Measurements from ENCODE around the gene ARID1B.

ARID1B gene

DNA sequence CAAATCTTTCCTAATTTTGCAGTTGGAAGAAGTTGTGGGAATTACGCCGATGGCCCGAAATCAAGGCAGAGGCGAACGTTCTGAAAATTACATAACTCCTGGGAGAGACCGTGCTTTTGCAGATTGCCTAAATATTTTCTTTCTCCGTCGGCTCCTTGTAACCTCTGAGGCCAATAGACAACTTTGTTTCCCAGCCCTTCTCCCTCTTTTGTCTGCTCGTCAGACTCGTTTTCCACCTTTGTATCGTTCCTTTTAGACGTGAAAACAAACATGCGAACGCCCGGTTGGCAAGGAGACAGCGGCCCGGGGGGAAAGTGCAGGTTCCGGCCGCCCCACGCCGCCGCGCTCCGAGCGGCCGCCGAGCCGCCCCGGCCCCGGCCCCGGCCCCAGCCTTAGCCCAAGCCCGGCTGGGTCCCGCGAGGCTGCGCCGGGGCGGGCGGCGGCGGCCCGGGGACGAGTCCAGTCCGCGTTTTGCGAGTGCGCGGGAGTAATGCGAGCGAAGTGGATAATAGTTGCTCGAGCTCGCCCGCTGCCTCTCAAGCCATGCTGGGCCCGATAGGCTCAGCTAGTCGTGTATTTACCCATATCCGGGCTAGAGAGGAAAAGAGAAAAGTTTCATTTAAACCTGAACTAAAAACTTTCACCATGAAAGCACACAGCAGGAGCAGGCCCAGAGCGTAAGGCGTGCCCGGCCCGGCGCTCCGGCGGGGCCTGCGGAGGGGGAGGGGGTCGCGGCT lies at the start of gene ARID1B:
Gene ARID1B, plus strand, starts transcription at position 539 of the 737 bp plus-strand sequence. CDS start 303 bp downstream, outside the sequence.
- DNase-seq, result peak; percentile 71 to 76

DNA sequence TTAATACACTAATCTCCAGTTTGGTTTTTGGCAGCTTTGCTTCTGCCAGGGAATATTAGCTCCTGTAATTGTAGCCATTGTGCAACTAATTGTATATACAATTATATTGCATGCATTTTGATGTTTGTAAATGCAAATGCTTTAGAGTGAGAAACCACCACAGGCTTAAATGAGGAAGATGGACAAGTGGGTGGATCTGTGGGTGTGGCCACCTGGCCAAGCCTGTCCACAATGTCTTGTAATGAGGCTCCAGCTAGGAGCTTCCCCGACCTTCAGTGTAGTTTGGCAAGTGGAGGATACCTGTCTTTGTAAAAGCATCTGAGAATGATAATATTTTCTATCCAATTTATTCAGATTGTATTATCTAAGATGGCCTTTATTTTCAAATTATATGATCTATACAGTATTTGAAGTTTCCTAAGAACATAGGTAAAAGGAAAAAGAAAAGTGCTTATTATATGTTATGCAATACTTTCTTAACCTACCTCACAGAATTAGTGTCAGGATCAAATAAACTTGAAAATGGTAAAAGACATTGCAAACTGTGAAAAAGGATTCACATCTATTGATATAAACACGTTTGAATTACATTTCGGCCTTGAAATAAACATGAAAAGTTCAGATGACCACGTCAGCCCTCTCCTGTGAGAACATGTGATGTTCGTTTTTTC lies 49.3 kb upstream of the ARID1B start:
- no peak for DNase-seq

DNA sequence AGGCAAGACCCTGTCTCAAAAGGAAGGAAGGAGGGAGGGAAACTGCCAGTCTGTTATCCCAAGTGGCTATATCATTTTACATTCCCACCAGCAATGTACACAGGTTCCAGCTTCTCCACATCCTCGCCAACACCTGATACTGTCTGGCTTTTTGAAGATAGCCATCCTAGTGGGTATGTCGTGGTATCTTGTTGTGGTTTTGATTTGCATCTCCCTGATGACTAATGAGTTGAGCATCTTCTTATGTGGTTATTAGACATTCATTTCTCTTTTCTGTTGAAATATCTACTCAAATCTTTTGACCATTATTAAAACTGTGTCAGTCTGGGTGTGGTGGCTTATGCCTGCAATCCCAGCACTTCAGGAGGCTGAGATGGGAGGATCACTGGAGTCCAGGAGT lies 47.9 kb upstream of the ARID1B start:
- DNase-seq, result no peak

DNA sequence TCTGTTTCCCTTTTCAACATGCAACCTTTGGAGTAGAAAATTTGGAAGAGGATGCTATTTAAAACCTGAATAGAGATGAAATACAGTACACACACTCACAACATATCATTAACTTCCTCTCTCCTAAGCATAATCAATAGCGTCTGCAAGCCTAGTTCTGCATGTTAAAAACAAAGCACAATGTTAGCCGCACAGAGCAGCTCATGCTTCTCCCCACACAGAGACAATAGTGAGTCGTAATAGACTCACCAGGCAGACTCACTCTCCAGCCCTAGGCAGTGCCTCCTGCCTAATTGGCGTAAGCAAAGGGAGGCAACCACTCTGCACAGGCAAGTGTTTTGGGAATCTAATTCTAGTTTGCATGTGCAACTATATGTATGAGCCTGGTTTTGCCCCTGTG lies 45.8 kb upstream of the ARID1B start:
- DNase-seq, result no peak

DNA sequence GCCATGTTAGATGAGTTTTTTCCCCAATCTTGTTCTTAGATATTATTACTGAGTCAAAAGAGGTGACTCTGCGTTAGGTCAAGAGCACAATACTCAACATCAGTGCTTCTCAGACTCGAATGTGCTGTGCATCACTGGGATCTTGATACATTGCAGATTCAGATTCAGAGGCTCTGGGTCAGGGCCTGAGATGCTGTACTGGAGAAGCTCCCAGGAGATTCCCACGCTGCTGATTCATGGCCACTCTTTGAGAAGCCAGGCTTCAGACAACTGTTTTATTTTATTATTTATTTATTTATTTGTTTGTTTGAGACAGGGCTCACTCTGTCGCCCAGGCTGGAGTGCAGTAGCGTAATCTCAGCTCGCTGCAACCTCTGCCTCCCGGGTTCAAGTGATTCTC lies 41.4 kb upstream of the ARID1B start:
- DNase-seq, result no peak

DNA sequence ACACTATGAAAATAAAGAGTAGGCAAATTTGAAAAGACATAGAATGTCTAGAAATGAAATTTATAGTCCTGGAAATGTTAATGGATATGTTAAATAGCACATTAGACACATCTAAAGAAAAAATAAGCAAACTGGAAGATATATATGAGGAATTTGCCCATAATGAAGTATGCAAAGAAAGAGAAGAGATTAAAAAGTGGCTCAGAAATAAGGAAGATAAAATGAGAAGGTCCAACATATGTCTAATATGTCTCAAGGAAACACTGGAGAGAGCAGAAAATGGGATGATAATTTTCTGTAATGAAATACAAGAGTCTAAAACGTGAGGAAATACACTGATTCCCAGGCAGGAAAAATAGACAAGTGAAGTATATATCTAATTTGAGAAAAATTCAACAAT lies 36.6 kb upstream of the ARID1B start:
- no peak for DNase-seq

DNA sequence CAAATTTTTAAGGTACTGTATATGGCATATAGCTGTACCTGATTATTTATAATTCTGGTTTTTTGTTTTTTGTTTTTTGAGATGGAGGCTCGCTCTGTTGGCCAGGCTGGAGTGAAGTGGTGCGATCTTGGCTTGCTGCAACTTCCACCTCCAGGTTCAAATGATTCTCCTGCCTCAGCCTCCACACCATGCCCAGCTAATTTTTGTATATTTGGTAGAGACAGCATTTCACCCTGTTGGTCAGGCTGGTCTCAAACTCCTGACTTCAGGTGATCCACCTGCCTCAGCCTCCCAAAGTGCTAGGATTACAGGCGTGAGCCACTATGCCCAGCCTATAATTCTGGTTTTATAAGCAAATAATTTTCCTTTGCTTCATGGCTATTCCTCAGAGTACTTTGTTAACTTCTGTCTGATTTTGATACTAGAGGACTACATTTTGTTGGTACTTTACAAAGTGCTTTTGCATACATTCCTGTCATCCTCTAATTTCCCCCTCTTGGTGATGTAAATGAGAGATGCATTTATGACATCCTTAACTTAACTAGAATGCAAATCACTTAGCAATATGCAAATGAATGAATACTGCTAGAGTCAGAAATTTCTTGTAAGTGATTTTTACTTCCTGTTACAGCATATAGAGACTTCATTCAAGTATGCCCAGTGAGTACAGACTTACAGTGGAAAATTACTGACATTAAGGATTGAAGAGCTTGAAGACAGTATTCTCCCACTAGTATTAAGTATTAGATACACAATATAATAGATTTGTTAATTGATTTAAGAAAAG lies 35.7 kb upstream of the ARID1B start:
- DNase-seq, result no peak

DNA sequence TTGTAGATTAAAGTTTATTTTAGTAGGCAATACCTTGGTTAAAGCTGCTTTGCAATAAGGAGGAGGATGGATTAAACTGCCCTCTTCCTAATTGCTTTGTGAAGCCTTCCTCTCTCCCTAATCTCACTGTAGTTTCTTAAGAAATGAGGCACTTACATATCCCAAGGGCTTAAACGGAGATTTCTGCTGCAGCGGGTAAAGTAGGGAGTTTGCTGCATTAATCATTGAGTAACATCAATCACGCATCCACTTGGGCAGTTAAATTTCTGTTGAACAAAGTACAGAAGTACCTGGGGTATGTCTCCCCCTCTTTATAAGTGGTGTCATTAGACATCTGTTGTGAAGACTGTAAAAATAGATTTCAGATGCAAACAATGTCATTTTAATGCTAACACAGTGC lies 29.5 kb upstream of the ARID1B start:
- no peak for DNase-seq

DNA sequence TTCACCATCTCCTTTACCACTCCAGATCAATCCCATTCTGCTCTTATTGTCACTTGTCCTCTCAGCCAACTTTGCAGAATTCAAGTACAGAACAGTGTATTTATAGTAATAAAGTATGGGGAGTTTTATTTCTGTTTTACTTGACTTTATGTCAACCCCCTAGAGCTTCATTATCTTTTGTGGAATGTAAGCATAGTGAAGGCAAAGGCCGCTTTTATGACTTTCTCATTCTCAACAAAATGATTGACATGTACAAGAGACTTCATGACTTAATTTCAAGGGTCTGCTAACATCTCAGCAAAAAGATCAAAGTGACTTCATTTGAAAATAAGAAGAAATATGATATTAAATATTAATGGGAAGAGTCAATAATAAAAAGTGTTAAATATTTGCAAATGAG lies 28.7 kb upstream of the ARID1B start:
- DNase-seq, result no peak

DNA sequence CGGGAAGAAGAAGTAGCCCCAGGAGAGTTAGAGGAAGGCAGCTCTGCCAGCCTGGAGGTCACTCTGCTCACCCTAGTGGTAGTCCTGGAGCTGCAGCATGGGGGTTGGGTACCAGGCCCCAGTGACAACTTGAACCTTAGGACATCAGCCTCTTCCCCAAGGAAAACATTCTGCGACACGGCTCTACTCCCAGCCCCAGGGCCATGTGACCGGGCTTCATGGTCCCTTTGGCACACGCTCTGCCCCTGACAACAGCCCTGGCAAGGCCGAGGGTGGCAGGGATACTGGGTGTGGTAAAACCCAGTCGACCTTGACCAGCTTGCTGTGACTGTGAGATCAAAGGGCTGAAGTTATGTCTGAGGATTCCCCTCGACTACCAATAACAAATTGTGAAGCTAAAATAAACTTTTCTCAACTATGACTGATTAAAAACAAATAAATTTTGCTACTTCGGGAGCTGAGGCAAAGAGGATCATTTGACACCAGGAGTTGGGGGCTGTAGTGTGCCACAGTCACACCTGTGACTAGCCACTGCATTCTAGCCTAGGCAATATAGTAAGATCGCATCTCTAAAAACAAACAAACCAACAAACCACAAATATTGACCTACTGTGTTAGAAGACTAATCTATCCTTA lies 24.4 kb upstream of the ARID1B start:
- no peak for DNase-seq

DNA sequence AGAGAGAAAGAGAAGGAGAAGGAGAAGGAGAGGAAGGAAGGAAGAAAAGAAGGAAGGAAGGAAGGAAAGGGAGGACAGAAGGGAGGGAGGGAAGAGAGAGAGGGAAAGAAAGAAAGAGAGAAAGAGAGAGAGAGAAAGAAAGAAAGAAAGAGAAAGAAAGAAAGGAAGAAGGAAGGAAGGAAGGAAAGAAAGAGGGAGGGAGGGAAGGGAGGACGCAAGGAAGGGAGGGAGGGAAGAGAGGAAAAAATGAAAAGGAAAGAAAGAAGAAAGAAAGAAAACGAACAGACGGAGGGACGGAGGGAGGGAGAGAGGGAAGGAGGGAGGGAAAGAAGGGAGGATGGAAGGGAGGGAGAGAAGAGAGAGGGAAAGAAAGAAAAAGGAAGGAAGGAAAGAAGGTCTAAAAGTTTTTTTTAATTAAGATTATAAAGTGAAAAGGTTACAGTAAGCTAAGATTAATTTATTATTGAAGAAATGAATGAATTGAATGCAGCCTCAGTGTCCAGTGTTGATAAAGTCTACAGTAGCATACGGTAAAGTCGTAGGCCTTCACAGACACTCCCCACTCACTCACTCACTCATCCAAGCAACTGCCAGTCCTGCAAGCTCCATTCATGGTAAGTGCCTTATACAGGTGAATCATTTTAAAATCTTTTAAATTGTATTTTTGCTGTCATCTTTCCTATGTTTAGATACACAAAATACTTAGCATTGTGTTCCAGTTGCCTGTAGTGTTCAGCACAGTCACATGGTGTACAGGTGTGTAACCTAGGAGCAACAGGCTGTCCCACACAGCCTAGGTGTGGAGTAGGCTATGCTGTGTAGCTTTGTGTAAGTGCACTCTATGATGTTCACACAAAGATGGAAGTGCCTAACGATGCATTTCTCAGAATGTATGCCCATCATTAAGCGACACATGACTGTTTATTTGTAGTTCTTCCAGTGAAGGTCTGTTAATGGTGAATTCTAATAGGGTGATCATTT lies 20.3 kb upstream of the ARID1B start:
- DNase-seq, result no peak

DNA sequence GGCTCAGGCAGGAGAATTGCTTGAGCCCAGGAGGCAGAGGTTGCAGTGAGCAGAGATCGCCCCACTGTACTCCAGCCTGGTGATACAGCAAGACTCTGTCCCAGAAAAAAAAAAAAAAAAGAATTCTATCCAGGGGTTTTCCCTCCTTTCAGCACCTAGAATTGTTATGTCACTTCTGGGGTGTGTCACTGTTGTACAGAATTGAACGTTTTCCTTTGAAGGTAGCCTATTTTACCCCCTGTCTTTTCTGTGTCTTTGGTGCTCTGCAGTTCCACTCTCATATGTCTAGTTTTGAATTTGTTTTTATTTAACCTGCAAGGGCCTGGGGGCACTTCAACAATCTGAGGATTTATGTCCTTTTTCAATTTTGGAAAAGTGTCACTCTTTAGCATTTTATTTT lies 19.3 kb upstream of the ARID1B start:
- no peak for DNase-seq

DNA sequence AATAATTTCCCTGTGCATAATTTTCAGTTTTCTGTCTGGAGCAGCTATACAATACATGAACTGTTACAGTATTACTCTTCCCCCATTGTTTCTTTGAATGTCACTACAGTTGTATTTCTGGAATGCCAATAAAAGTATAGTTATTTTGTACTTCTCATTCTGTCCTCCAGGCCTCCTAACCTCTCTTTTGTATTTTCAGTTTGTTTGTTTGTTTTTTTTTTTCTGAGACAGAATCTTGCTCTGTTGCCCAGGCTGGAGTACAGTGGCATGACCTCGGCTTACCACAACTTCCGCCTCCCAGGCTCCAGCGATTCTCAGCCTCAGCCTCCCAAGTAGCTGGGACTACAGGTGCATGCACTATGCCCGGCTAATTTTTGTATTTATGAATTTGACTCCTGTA lies 16.8 kb upstream of the ARID1B start:
- DNase-seq, result no peak

DNA sequence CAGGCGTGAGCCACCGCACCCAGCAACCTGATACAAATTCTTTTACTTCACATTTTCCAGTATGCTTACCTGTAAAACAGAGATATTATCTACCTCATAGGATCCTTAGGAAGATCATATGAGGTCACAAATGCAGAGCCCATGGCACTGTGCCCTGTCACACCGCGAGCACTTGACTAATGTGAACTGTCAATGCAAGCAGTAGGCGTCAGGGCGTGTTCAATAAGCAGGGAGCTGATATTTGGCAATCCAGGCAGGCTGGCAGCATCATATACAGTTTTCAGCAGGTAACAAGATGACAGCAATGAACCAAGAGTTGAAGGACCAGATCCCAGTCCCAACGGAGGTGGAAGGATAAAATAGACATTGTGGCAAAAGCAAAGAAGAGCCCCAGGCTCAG lies 14.6 kb upstream of the ARID1B start:
- DNase-seq, result no peak

DNA sequence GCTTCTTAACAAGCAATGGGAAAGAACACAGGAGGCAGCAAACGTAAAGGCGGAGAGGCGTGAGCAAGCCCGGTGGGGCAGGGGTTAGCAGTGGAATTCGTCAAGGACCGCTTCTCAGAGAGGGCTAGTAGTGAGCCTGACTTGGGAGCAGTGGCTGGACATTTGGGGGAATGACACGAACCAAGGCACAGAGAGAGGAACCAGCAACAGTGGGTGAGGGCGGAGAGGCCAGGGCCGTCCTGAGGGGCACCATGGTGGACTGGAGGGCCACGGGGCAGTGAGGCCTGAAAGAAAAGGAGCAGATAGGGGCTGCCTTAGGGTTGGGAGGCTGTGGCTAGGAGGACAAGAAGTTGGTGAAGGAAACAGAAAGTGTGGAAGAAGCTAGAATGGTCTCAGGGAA lies 12.1 kb upstream of the ARID1B start:
- no peak for DNase-seq

DNA sequence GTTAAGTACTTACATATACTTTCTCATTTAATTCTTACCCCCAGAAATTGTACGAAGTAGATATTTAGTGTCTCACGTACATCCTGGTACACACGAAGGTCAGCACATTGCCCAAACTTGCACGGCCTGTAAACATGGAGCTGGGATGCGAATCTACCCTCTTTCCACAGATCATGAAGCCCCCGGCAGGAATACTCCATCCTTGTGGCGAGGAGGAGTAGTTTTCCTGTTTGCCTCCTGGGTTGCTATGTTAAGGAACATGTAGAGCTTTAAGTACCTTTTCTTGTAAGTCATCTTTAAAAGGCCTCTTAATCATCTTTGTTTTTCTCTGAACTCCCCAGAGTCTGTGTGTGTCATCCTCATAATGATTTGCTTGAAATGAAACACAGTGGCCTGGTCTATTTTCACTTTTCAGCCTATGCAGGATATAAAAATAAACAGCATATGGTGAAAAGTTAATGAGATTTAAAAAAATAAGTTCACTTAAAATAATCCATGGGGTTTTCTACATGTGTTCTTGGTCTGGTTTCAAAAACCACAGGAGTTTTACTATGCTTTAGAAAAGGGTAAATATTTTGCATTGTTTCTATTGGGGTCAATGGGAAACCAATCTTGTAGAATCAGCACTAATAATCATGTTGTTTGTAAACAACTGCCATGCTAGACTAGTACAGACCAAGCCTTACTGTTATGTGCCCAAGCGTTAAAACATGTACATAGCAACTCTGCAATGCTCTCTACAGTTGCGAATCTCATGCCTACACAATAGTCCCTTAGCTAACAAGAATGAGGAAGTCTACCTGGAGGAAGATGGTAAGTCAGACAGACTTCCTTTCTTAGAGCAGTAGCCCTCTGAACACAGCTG lies 9.3 kb upstream of the ARID1B start:
- DNase-seq, result no peak

DNA sequence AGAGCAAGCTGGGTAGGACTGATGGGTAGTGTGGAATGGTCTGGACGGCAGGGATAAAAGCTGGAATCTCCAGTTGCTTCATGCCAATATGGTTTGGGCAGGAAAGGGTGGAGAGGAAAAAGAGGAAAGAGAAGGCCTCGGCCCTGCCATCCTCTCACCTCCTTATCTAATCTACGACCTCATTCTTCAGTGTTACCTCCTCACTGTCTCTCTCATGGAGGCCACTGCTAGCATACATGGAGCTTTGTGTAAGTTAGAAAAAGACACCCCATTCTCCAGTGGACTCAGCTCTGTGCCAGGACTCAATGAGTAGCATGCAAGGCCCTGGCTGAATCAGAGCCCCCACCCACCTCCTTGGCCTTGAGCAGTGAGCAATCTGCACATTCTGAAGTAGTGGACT lies 6.1 kb upstream of the ARID1B start:
- no peak for DNase-seq

DNA sequence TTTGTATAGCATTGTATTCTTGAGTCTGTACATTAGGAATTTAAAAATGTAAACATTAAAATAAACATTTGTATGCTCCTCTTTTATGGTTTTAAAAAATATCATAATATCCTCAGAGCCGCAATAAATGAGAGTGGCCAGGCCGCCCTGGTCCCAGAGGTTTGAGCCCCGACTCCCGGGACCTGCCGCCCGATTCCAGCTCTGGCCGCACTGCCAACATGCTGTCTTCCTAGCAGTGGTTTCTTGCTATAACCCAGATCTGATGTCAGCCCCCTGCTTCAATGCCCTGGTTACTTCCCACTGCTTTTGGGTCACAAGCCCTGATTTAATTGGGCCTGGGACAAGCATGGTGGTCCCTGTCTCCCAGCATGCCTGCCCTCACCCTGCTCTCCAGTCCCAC lies 5.4 kb upstream of the ARID1B start:
- no peak for DNase-seq

DNA sequence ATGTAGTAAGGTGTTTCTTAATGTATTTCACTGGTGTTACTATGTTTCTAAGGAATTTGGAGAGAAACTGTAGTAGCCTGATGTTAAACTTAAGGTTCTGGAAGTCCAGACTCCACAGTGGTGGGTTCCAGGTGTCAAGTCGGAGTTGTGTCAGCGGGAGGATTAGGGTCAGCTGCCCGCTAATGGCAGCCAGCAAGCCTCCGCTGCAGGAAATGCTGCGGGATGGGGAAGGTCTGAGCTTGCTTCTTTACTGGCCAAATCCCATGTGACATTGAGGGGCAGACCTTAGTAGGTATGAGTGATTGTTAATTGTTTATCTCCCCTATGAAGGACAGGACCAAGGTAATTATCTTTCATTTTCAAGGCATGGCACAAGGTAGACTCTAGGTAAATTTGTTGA lies 3.7 kb upstream of the ARID1B start:
- DNase-seq, result no peak

DNA sequence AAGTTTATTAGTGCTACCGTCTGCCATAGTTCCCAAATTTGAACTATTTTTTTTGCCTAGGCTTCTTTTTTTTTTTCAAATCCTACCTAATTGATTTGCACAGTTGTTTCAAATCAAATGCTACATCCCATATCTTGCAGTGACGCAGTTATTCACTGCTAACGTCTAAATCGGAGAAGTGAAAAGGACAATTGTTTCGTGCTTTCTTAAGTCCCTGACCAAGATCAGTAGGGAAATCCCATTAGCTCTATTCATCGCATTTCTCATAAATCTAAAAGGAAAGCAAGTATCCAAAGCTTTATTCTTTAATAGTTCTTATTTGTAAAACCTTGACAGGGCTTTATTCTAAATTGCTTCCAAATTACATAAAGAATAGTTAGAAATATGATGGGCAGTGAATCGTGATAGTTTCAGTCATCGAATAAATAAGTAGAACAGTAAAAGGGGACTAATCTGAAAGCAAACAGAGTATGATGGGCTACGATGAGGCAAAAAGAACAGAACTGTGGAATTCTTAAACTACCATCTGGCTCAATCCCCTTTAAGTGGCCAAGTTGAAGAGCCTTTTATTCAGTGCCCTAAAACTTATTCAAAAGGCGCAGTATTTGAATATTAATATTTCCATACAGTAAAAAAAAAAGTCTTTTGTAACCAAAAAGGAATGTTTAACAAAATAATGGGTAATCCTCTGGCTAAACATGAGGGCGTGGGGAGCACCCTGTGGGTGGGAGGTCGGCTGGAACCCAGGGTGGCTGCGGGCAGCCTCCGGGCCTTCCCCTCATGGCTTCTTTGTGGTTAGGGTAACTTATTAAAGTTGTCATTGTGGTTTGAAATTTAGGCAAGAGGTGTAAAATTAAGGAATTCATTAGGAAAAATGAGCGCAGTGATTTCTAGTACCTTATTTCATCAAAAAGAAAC lies 3.0 kb upstream of the ARID1B start:
- no peak for DNase-seq
